Progenitor cell of endocrine pancreas (in vitro differentiated cells): Measurements from ENCODE around the gene KAZN. TPM values are rescaled to one million over a fixed set of nuclear protein-coding genes. Genes with fewer than 3 reads are reported as not detected.

Experiments used
- DNase-seq: peaks from one replicate; pipeline ENCODE4 v3.0.0; 2021; ENCODE audit warnings: low spot score; ENCODE audit not compliant: unreplicated experiment
- H3K27ac Mint-ChIP-seq: 2 replicates; pipeline ENCODE4 v1.8.0; 2021; ENCODE audit warnings: mild to moderate bottlenecking, moderate library complexity, mixed read lengths
- H3K27me3 Mint-ChIP-seq: 2 replicates; pipeline ENCODE4 v1.8.0; 2021; ENCODE audit warnings: mixed read lengths
- H3K36me3 Mint-ChIP-seq: 2 replicates; pipeline ENCODE4 v1.8.0; 2022; ENCODE audit warnings: mixed read lengths; ENCODE audit not compliant: insufficient read depth
- H3K4me1 Mint-ChIP-seq: 2 replicates; pipeline ENCODE4 v1.8.0; 2021; ENCODE audit warnings: low read depth, mixed read lengths
- H3K4me3 Mint-ChIP-seq: 2 replicates; pipeline ENCODE4 v1.8.0; 2021; ENCODE audit warnings: low read depth, mild to moderate bottlenecking, moderate library complexity, mixed read lengths
- H3K9me3 Mint-ChIP-seq: 2 replicates; pipeline ENCODE4 v1.8.0; 2021; ENCODE audit warnings: low read depth, mixed read lengths
- total RNA-seq: library from RNA; stranded (reverse); gene quantifications from 2 replicates; pipeline ENCODE4 v1.2.1, GENCODE V29; 2021
- TF ChIP-seq, protein P1 (sequence below): fragments of 200-600 bp; sonication (generic); IDR thresholded peaks from one replicate; pipeline ENCODE4 v1.5.0; 2021; ENCODE audit warnings: antibody characterized with exemption, mild to moderate bottlenecking; ENCODE audit not compliant: unreplicated experiment

The KAZN gene
- total RNA-seq, 1 donor from 2014 or later = 12.9 TPM

DNA sequence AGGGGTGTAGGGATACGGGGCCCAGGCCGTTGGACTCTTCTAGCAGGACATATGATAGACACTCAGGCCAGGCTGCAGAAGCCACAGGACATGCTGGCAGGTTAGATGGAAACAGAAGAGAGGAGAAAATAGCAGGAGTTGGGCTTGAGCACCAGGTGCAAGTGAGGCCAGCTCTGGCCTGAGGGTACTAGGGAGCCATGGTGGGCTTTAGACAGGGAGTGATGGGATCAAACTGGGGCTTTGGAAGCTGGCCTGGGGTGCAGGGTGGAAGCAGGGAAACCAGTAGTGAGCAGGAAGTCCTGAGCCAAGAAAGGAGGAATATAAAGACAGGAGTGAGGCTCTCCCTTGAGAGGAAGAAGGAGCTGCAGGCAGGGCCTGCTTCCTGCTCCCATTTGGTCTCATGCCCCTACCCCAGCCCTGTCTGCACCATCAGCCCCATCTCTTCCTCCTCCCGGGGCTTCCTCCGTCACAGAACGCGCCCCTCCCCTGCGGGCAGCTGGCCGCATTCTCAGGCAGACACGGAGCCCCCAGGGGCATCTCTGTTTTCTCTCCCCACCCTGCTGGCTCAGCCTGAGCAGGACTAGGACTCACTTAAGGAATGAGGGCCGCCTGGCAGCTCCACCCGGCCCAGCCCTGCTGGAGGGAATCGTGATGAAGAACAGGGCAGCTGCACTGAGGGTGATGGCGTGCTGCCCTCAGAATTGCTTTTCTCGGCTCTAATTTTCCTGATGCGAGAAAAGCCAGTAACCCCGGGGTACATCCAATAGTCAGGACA, 389.5 kb downstream of the KAZN start:
- Mint-ChIP-seq H3K36me3 (no peaks in the 10 kb centered on the region), H3K4me3 (no peak overlapping the region), H3K9me3 (no peaks in the 10 kb centered on the region), H3K27ac (no peak overlapping the region), H3K4me1 (no peaks in the 10 kb centered on the region), H3K27me3 (no peaks in the 10 kb centered on the region)
- TF ChIP-seq, protein P1, sequence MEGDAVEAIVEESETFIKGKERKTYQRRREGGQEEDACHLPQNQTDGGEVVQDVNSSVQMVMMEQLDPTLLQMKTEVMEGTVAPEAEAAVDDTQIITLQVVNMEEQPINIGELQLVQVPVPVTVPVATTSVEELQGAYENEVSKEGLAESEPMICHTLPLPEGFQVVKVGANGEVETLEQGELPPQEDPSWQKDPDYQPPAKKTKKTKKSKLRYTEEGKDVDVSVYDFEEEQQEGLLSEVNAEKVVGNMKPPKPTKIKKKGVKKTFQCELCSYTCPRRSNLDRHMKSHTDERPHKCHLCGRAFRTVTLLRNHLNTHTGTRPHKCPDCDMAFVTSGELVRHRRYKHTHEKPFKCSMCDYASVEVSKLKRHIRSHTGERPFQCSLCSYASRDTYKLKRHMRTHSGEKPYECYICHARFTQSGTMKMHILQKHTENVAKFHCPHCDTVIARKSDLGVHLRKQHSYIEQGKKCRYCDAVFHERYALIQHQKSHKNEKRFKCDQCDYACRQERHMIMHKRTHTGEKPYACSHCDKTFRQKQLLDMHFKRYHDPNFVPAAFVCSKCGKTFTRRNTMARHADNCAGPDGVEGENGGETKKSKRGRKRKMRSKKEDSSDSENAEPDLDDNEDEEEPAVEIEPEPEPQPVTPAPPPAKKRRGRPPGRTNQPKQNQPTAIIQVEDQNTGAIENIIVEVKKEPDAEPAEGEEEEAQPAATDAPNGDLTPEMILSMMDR = no peak
- no peak for DNase-seq

DNA sequence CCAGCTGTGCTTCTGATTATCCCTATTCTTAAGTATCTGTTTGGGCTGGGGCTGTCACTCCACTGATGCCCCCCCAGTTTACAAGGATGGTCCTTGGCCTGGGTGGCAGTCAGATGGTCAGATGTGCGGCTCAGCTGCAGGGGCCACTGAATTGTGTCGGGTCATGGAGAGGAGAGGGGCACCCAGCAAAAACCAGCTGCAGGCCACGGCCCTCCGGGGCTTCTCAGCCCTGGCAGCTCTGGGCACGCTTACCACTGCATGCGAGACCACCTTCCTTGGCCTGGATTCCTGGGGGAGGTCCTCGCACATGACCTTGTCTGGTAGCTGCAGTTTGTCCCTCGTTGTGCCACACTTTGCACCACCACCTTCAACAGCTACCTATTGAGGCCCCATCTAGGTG, 390.2 kb downstream of the KAZN start:
- TF ChIP-seq, protein P1 = no peak
- no peak for DNase-seq
- Mint-ChIP-seq H3K4me3 (no peak overlapping the region), H3K4me1 (no peaks in the 10 kb centered on the region), H3K27me3 (no peaks in the 10 kb centered on the region), H3K9me3 (no peaks in the 10 kb centered on the region), H3K27ac (no peak overlapping the region), H3K36me3 (no peaks in the 10 kb centered on the region)

DNA sequence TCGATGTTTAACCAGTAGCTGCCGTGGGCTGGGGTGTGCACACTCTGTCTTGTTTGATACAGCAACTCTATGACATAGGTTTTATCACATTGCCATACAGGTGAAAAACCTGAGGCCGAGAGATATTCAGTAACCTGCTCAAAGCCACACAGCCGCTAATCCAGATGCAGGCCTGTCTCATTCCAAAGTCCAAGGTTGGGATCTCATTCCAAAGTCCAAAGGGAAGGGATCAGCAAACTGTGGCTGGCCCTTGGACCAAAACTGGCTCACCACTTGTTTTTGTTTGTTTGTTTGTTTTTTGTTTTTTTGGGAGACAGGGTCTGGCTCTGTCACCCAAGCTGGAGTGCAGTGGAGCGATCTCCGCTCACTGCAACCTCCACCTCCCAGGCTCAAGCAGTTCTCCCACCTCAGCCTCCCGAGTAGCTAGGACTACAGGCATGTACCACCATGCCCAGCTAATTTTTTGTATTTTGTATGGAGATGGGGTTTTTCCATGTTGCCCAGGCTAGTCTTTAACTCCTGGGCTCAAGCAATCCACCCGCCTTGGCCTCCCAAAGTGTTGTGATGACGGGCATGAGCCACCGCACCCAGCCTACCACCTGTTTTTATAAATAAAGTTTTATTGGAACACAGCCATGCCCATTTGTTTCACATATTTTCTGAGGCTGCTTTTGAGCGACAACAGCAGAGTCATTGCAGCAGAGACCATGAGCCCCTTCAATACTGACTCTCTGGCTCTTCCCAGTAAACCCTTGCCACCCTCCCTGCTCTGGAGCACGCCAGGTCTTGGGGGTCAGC, 391.6 kb downstream of the KAZN start:
- no peak for DNase-seq
- TF ChIP-seq, protein P1 = no peak
- H3K27ac Mint-ChIP-seq = no peak overlapping the region
- H3K4me3 Mint-ChIP-seq = no peak overlapping the region
- no peaks in the 10 kb centered on the region for H3K27me3 Mint-ChIP-seq
- no peaks in the 10 kb centered on the region for H3K4me1 Mint-ChIP-seq
- H3K36me3 Mint-ChIP-seq = no peaks in the 10 kb centered on the region
- no peaks in the 10 kb centered on the region for H3K9me3 Mint-ChIP-seq

DNA sequence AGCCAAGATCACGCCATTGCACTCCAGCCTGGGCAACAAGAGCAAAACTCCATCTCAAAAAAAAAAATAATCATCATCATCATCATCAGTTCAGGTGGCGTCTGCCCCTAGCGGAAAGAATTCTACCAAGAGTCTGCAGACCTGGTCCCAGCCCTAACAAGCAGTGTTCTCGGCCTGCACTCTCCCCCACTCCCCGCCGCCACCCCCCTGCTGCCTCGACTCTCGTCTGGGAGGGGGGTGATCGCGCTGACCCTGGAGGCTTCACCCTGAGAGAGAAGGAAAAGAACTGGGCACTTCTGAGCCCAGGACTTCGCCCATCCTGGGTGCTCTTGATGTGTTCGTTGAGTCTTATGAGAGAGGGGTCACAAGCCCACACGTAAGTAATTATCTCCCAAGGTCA, 394.9 kb downstream of the KAZN start:
- DNase-seq = no peak
- no peaks in the 10 kb centered on the region for H3K9me3 Mint-ChIP-seq
- H3K4me3 Mint-ChIP-seq = no peak overlapping the region
- H3K27ac Mint-ChIP-seq = no peak overlapping the region
- TF ChIP-seq, protein P1 = no peak
- no peaks in the 10 kb centered on the region for H3K36me3 Mint-ChIP-seq
- H3K27me3 Mint-ChIP-seq = no peaks in the 10 kb centered on the region
- H3K4me1 Mint-ChIP-seq = peaks cover 1% of the 10 kb centered on the region

GRCh38 chr1:14994148-14994547, 395.7 kb downstream of the KAZN start:
- TF ChIP-seq, protein P1 = no peak
- Mint-ChIP-seq H3K36me3 (no peaks in the 10 kb centered on the region), H3K27ac (no peak overlapping the region), H3K4me1 (peaks cover 1% of the 10 kb centered on the region), H3K4me3 (no peak overlapping the region), H3K27me3 (no peaks in the 10 kb centered on the region), H3K9me3 (no peaks in the 10 kb centered on the region)
- no peak for DNase-seq
